Psoas muscle (tissue), 8 donors: ENCODE results near the gene TAT. TPM values are rescaled to one million over a fixed set of nuclear protein-coding genes. Genes with fewer than 3 reads are reported as not detected.
"Not testable (repeated sequence)": the region's sequence is repeated elsewhere in the genome, so short reads cannot be mapped to it uniquely, and the experiment has no call there.

Experiments
- ATAC-seq, 4 donors: fragments of 200-7000 bp; cut with Tn5 transposase; one replicate each; pipeline ENCODE4 v1.9.1; 2020; ENCODE audit warnings: moderate library complexity in 3 of 4, mild to moderate bottlenecking in 2 of 4
- DNase-seq, 2 donors: peaks; one replicate each; pipeline ENCODE4 v3.0.0-alpha.2; 2020
- H3K27ac ChIP-seq: fragments of 200-600 bp; one replicate; pipeline ENCODE4 v1.8.0; 2022
- H3K27me3 ChIP-seq, 3 donors: fragments of 200-600 bp in 1 of 3; one replicate each; pipeline versions ENCODE4 v1.6.1 to v1.8.0; 2013 to 2022; ENCODE audit warnings: low read length in 2 of 3, mild to moderate bottlenecking in 2 of 3, moderate library complexity in 1 of 3; ENCODE audit not compliant: insufficient read depth in 3 of 3
- H3K36me3 ChIP-seq, 2 donors: fragments of 200-600 bp in 1 of 2; one replicate each; pipeline versions ENCODE4 v1.6.1 to v1.8.0; 2013 to 2022; ENCODE audit warnings: low read depth in 1 of 2, mild to moderate bottlenecking in 1 of 2, moderate library complexity in 1 of 2; ENCODE audit not compliant: insufficient read depth in 1 of 2
- H3K4me1 ChIP-seq: fragments of 200-600 bp; one replicate; pipeline ENCODE4 v1.8.0; 2022
- H3K4me3 ChIP-seq: fragments of 200-600 bp; one replicate; pipeline ENCODE4 v1.8.0; 2022; ENCODE audit warnings: mild to moderate bottlenecking
- H3K9me3 ChIP-seq: fragments of 200-600 bp; one replicate; pipeline ENCODE4 v1.8.0; 2022
- CTCF ChIP-seq: fragments of 200-600 bp; IDR thresholded peaks from one replicate; pipeline ENCODE4 v1.8.0; 2022; ENCODE audit warnings: antibody characterized with exemption
- WGBS, 3 donors: extraction: QIAGEN DNeasy Blood & Tissue Kit; methylation state at CpG; one replicate each; pipeline versions ENCODE4 v1.1.6 to v1.1.7; 2013; 5-methylcytosine and 5-hydroxymethylcytosine counted together
- intact Hi-C, 2 donors: fragments of 100-400 bp; cut with DNase I; formaldehyde crosslinking; loops; one replicate each; pipeline versions ENCODE4 v1.11.0 to v1.14.2; 2022
- polyA plus RNA-seq, 3 donors: library from polyadenylated mRNA; stranded (reverse); fragments of 200-250 nt; gene quantifications; one replicate each; pipeline ENCODE4 v1.2.3, GENCODE V29; 2013
- total RNA-seq, 4 donors: library from RNA; stranded (reverse); fragmentation: NEBNext Ultra II Directional in 2 of 4; extraction: Animal tissue kit (Norgen Biotek cat#: 25700) in 2 of 4; gene quantifications; one replicate each; pipeline versions ENCODE4 v1.2.1 to v1.2.4, GENCODE V29; 2021 to 2023
- donor health status: healthy with polysubstance abuse.
- donor health status: DM: no; HTN: no; CAD: no; lungs with moderate emphysema.
- donor health status: Bipolar disorder and iron deficiency.
- donor health status: healthy.
- donor health status: DM: yes; HTN: yes; CAD: no.
- donor health status: DM: no; HTN: no; CAD: no.
- donor health status: DM: no; HTN: no; CAD: no.
- donor health status: DM: yes; HTN: yes; CAD: no.

Gene TAT
- total and polyA plus RNA-seq, 7 donors, result 0.17 to 0.26 TPM; not detected in 5

DNA sequence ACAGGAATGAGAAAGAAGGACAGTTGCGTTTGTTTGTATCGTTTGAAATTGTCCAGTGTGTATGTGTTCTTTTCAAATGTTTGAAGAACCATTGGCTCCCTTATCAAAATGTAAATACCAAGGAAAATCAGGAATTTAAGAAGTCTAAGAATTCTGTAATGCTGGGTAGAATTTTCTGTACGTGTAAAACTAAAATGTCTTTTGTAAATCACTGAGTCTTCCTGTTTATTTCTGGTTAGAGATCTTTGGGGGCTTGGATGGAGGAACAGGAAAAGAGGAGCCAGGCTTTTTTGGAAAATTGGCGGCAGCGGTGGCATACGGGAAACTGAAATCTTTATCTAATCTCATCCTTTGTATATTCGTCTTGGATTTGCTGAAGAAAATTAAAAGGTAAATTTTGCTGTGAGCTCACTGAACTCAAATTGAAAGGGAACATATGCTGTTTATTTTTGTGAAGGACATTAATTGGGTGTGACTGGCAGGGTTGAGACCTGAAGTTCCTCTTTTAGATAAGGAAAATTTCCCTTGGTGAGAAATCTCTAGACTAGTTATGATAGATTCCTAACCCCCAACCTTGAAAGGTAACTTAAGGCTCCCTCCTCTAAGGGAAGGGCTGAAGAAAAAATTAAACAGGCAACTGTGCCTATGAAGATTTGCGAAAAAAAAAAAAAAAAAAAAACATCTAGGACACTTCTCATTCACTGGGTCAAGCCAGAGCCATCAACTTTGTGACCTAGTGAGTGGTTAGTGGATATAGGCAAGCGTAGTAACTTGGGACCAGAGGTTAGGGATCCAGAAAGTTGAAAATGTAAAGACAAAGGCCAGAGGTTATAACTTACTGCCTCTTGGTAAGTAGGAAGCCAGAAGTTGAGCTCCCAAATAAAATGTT, 10.8 kb downstream of the TAT start:
- Histone ChIP-seq H3K27me3 (peaks cover 0 to 30% (median 3%) of the 10 kb centered on the region in 3 donors), H3K4me3 (no peak overlapping the region), H3K36me3 (no peaks in the 10 kb centered on the region), H3K27ac (no peak overlapping the region), H3K4me1 (no peaks in the 10 kb centered on the region), H3K9me3 (peaks cover 4% of the 10 kb centered on the region)
- TF ChIP-seq CTCF, result no peak
- intact Hi-C loops, result no loop called here
- ATAC-seq (no peak), DNase-seq (no peak)
- WGBS, 3 donors, result 52 to 60% (median 54%) methylated on average over 9 of the region's 9 CpGs

DNA sequence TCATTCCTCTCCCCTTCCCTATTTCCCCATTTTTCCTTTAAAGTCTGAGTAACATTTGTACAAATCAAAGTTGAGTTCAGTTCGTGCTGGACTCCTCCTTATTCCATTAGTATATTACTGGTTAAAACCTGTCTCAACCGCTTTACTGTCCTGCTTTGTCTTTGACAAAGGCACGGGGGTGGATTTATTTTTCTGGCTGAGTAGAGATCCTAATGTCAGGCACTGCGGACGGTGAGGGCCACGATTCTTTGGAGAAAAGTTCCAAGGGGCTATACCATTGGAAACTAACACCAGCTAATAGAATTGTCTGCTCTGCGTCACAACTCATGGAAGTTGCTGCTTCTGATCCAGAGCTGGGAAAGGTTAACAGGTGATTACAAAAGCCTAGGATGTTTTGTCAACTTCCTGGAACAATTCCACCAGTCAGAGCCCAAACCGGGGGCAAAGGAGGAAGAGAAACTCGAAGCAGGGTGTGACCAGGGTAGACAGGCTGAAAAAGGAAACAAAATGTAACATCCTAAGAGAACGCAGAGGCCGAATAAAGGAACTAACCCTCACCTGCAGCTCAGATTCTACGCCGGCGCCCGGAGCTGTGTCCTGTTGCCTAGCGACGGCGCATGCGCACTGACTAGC, 12.4 kb downstream of the TAT start:
- Histone ChIP-seq H3K9me3 (peaks cover 4% of the 10 kb centered on the region), H3K4me1 (no peaks in the 10 kb centered on the region), H3K4me3 (peak overlapping the region; percentile 65), H3K27ac (peak overlapping the region; percentile 21), H3K36me3 (no peaks in the 10 kb centered on the region), H3K27me3 (peaks cover 0 to 30% (median 3%) of the 10 kb centered on the region in 3 donors)
- no peak for TF ChIP-seq CTCF
- DNase-seq (peak in 1 of 2 donors; percentile 91), ATAC-seq (no peak)
- intact Hi-C loops, result no loop called here
- 10% methylated on average over 19 of the region's 19 CpGs for WGBS, 3 donors

DNA sequence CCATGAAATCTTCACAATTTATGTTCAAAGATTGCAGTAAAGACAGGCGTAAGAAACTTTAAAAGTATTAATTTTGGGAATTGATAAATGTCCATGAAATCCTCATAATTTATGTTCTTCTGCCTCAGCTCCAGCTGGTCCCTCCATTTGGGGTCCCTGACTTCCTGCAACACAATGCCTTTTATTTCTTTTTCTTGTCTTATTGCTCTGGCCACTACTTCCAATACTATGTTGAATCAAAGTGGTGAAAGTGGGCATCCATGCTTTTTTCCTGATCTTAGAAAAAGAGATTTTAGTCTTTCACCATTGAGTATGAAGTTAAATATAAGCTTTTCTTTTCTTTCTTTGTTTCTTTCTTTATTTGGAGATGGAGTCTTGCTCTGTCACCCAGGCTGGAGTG, 14.3 kb downstream of the TAT start:
- H3K36me3 ChIP-seq, result no peaks in the 10 kb centered on the region
- ATAC-seq (no peak), DNase-seq (no peak)
- no peak overlapping the region for H3K27ac ChIP-seq
- peaks cover 4% of the 10 kb centered on the region for H3K9me3 ChIP-seq
- no peak overlapping the region for H3K4me3 ChIP-seq
- TF ChIP-seq CTCF, result no peak
- no peaks in the 10 kb centered on the region for H3K4me1 ChIP-seq
- peaks cover 0 to 30% (median 3%) of the 10 kb centered on the region in 3 donors for H3K27me3 ChIP-seq
- intact Hi-C loops, result no loop called here
- WGBS, 3 donors, result 91 to 95% (median 94%) methylated on average over 1 of the region's 1 CpG

DNA sequence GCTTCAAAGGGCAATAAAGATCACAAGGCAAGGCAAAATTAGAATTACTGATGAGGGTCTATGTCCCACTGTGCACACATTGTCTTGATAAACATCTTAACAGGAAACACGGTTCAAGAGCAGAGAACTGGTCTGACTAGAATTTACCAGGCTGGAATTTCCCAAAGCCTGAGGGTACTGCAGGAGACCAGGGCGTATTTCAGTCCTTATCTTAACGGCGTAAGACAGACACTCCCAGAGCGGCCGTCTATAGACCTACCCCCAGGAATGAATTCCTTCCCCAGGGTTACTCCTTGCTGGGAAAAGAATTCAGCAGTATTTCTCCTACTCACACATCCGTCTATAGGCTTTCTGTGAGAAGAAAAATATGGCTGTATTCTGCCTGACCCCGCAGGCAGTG, 15.0 kb downstream of the TAT start:
- intact Hi-C loops, DNase-seq, H3K4me1 ChIP-seq, H3K9me3 ChIP-seq, H3K4me3 ChIP-seq, H3K36me3 ChIP-seq, ATAC-seq, H3K27ac ChIP-seq: not testable (repeated sequence)
- WGBS, 3 donors, result 85 to 90% (median 88%) methylated on average over 8 of the region's 8 CpGs
- H3K27me3 ChIP-seq, result peaks cover 0 to 30% (median 2%) of the 10 kb centered on the region in 3 donors

- no peak for DNase-seq
- Histone ChIP-seq H3K36me3 (no peaks in the 10 kb centered on the region), H3K9me3 (peaks cover 4% of the 10 kb centered on the region), H3K4me3 (no peak overlapping the region), H3K27ac (no peak overlapping the region), H3K27me3 (peaks cover 0 to 16% (median 0%) of the 10 kb centered on the region in 3 donors), H3K4me1 (no peaks in the 10 kb centered on the region)
- ATAC-seq, result no peak
- no peak for TF ChIP-seq CTCF
- intact Hi-C loops, result no loop called here
These were observed 17.0 kb downstream of the TAT start for GRCh38 chr16:71559855-71560254.
